Glutamatergic neuron (in vitro differentiated cells): ENCODE data around the gene MSH3. TPM values are rescaled to one million over a fixed set of nuclear protein-coding genes. Genes with fewer than 3 reads are reported as not detected.

Source experiments
- DNase-seq: peaks from one replicate; pipeline ENCODE4 v3.0.0; 2022
- H3K27ac Mint-ChIP-seq: one replicate; pipeline ENCODE4 v1.8.0; 2020; ENCODE audit warnings: mild to moderate bottlenecking, mixed read lengths, inconsistent platforms; ENCODE audit not compliant: unreplicated experiment
- H3K27me3 Mint-ChIP-seq: one replicate; pipeline ENCODE4 v1.8.0; 2020; ENCODE audit warnings: mild to moderate bottlenecking, moderate library complexity, mixed read lengths, inconsistent platforms; ENCODE audit not compliant: unreplicated experiment
- H3K36me3 Mint-ChIP-seq: one replicate; pipeline ENCODE4 v1.8.0; 2020; ENCODE audit warnings: mild to moderate bottlenecking, mixed read lengths, inconsistent platforms; ENCODE audit not compliant: unreplicated experiment
- H3K4me1 Mint-ChIP-seq: one replicate; pipeline ENCODE4 v1.8.0; 2020; ENCODE audit warnings: mild to moderate bottlenecking, low read depth, mixed read lengths, inconsistent platforms; ENCODE audit not compliant: unreplicated experiment
- H3K4me3 Mint-ChIP-seq: one replicate; pipeline ENCODE4 v1.8.0; 2020; ENCODE audit warnings: mild to moderate bottlenecking, mixed read lengths, inconsistent platforms; ENCODE audit not compliant: unreplicated experiment
- H3K9me3 Mint-ChIP-seq: one replicate; pipeline ENCODE4 v1.8.0; 2020; ENCODE audit warnings: mild to moderate bottlenecking, moderate library complexity, mixed read lengths, inconsistent platforms; ENCODE audit not compliant: unreplicated experiment
- CTCF ChIP-seq: fragments of 200-600 bp; sonication (generic); IDR thresholded peaks from one replicate; pipeline ENCODE4 v1.5.0; 2021; ENCODE audit not compliant: partially characterized antibody, unreplicated experiment
- total RNA-seq: library from RNA; stranded (reverse); fragmentation: NEBNext Ultra II Directional; extraction: Animal tissue kit (Norgen Biotek cat#: 25700); gene quantifications from one replicate; pipeline ENCODE4 v1.2.1, GENCODE V29; 2021; ENCODE audit not compliant: unreplicated experiment

Gene MSH3
- total RNA-seq, 1 donor from 2014 or later, result 14.4 TPM

DNA sequence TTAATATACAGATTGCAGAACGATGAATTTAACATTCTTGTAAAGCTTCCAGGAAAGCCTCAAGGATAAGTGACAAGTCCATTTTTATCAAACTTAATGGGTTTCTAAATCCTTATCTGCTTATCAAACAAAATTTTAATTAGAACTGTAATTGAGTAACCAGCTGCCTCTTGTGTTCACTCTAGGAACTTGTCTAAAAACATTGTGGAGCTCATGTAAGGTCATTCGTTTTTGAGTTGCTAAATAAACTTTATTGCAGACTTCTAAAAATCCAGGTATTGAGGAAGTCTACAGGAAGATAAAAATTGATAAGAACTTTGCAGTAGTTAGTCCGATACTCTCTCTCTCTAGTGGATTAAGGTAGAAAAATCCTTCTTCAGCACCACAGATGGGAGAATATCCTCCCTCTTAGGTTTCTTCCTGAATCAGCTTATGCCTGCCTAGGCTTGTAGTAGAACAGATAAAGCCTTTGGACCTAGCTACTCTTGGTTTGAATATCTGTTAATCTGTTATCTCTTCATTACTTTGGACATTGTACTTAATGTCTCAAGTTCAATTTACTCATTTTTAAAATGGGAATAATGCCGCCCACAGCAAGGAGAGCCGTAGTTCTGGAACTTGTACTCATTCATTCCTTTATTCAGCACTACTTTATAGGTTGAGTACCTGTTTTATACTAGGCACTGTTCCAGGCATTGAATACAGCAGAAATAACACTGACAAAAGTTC is 60.3 kb downstream of the MSH3 start:
- H3K4me3 Mint-ChIP-seq, result no peak overlapping the region
- H3K9me3 Mint-ChIP-seq, result peaks cover 2% of the 10 kb centered on the region
- peaks cover 4% of the 10 kb centered on the region for H3K36me3 Mint-ChIP-seq
- DNase-seq, result no peak
- TF ChIP-seq CTCF, result no peak
- H3K27me3 Mint-ChIP-seq, result no peaks in the 10 kb centered on the region
- H3K27ac Mint-ChIP-seq, result no peak overlapping the region
- H3K4me1 Mint-ChIP-seq, result peaks cover 2% of the 10 kb centered on the region

- peaks cover 2% of the 10 kb centered on the region for H3K4me1 Mint-ChIP-seq
Measured at GRCh38 chr5:80715887-80716286, 61.4 kb downstream of the MSH3 start.

DNA sequence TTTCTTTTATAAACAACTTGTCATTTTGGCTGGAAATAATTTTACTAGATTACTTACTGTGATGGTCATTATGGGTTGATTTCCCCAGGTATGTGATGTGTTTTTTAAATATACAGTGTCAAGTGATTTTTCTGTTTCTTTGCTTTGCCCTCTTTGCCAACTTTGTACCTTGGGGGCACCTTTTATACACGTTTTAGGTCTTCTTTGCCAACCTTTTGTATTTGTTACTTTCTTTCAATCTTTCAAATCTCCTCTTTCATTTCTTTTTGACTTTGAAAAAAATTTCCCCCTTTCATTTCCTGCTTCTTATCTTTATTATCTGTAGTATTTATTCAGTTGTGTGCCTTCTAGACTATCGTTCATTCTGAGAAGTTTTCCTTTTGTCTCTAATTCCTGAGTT is 65.7 kb downstream of the MSH3 start:
- Mint-ChIP-seq H3K27ac (no peak overlapping the region), H3K27me3 (no peaks in the 10 kb centered on the region), H3K36me3 (peaks cover 12% of the 10 kb centered on the region), H3K4me3 (no peak overlapping the region), H3K4me1 (no peaks in the 10 kb centered on the region), H3K9me3 (no peaks in the 10 kb centered on the region)
- no peak for DNase-seq
- no peak for TF ChIP-seq CTCF

More at GRCh38 chr5:80715887-80716286, 61.4 kb downstream of the MSH3 start:
- no peak for TF ChIP-seq CTCF
- Mint-ChIP-seq H3K4me3 (no peak overlapping the region), H3K9me3 (no peaks in the 10 kb centered on the region), H3K36me3 (peaks cover 12% of the 10 kb centered on the region), H3K27me3 (no peaks in the 10 kb centered on the region), H3K27ac (no peak overlapping the region)
- no peak for DNase-seq

- Mint-ChIP-seq H3K27me3 (no peaks in the 10 kb centered on the region), H3K36me3 (peaks cover 12% of the 10 kb centered on the region), H3K9me3 (no peaks in the 10 kb centered on the region), H3K4me3 (no peak overlapping the region), H3K4me1 (no peaks in the 10 kb centered on the region), H3K27ac (no peak overlapping the region)
- DNase-seq, result no peak
- TF ChIP-seq CTCF, result no peak
Measured at GRCh38 chr5:80722916-80723315, 68.5 kb downstream of the MSH3 start.

DNA sequence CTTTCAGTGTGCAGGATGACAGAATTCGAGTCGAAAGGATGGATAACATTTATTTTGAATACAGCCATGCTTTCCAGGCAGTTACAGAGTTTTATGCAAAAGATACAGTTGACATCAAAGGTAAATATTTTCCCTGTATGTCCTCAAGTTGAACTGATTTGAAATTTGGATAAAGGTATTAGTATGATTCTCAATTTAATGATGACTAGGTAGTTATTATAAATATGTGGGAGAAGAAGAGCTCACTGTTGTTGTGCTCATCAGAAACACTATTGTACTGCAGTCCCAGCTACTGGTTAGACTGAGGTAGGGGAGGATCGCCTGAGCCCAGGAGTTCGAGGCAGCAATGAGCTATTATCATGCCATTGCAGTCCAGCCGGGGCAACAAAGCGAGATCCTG is 71.0 kb downstream of the MSH3 start:
- H3K4me3 Mint-ChIP-seq, result no peak overlapping the region
- peaks cover 1% of the 10 kb centered on the region for H3K36me3 Mint-ChIP-seq

More for the DNA sequence above, 71.0 kb downstream of the MSH3 start:
- no peak for DNase-seq
- H3K9me3 Mint-ChIP-seq, result no peaks in the 10 kb centered on the region
- H3K27me3 Mint-ChIP-seq, result no peaks in the 10 kb centered on the region
- H3K4me1 Mint-ChIP-seq, result no peaks in the 10 kb centered on the region
- no peak for TF ChIP-seq CTCF
- no peak overlapping the region for H3K27ac Mint-ChIP-seq
